ENCODE results near the gene GABARAPL2. TPM values are rescaled to one million over a fixed set of nuclear protein-coding genes. Genes with fewer than 3 reads are reported as not detected.
"Not testable (repeated sequence)": the region's sequence is repeated elsewhere in the genome, so short reads cannot be mapped to it uniquely, and the experiment has no call there.

The GABARAPL2 gene
- total and polyA plus RNA-seq, 2 experiments from 2014 or later: 106 to 232 TPM

GRCh38 chr16:75535901-75536300 is 30.3 kb upstream of the GABARAPL2 start, which contains the start of gene CHST5:
Gene CHST5 (minus strand): TSS chr16:75536108. CDS start chr16:75530384, 5,724 bp downstream.
- Histone ChIP-seq H3K36me3 (replicated peaks; ENCODE audit: insufficient read depth, low read depth) (no peaks in the 10 kb centered on the region), H3K4me3 (no peak within 1 kb of the TSS), H3K9me2 (replicated peaks; ENCODE audit: insufficient read depth) (no peaks in the 10 kb centered on the region), H4K20me1 (ENCODE audit: insufficient read depth, poor library complexity, severe bottlenecking) (no peaks in the 10 kb centered on the region), H3K4me2 (no peak within 1 kb of the TSS), H3K9me3 (ENCODE audit: low read depth) (no peaks in the 10 kb centered on the region), H3K27ac (no peak within 1 kb of the TSS), H2AFZ (no peak within 1 kb of the TSS), H3K4me1 (ENCODE audit: insufficient read depth) (peaks cover 6% of the 10 kb centered on the region), H3K27me3 (no peaks in the 10 kb centered on the region), H3K79me2 (no peaks in the 10 kb centered on the region)
- TF ChIP-seq CTCF (IDR thresholded peaks at IDR 0.05; ENCODE audit: poor library complexity): no peak
- DNase-seq (ENCODE audit: low spot score): no peak
- 83% methylated on average over 7 of the region's 7 CpGs for WGBS (ENCODE audit: low lambda C conversion rate, missing lambda C conversion rate)

GRCh38 chr16:75537776-75538175 is 28.4 kb upstream of the GABARAPL2 start:
- H3K36me3 ChIP-seq (replicated peaks; ENCODE audit: insufficient read depth, low read depth): no peaks in the 10 kb centered on the region
- H3K4me3 ChIP-seq: no peak overlapping the region
- no peaks in the 10 kb centered on the region for H4K20me1 ChIP-seq (ENCODE audit: insufficient read depth, poor library complexity, severe bottlenecking)
- H3K9me2 ChIP-seq (replicated peaks; ENCODE audit: insufficient read depth): no peaks in the 10 kb centered on the region
- no peak for DNase-seq (ENCODE audit: low spot score)
- H3K27ac ChIP-seq: no peak overlapping the region
- no peak overlapping the region for H3K4me2 ChIP-seq
- no peaks in the 10 kb centered on the region for H3K27me3 ChIP-seq
- H3K9me3 ChIP-seq (ENCODE audit: low read depth): no peaks in the 10 kb centered on the region
- H3K79me2 ChIP-seq: no peaks in the 10 kb centered on the region
- TF ChIP-seq EZH2 (IDR thresholded peaks at IDR 0.05; ENCODE audit: borderline replicate concordance) (no peak), EZH2phosphoT487 (IDR thresholded peaks at IDR 0.05; ENCODE audit: low read depth, severe bottlenecking, unreplicated experiment) (no peak), CTCF (IDR thresholded peaks at IDR 0.05; ENCODE audit: poor library complexity) (no peak)
- H3K4me1 ChIP-seq (ENCODE audit: insufficient read depth): peaks cover 6% of the 10 kb centered on the region
- H2AFZ ChIP-seq: no peak overlapping the region
- 85% methylated on average over 4 of the region's 4 CpGs for WGBS (ENCODE audit: low lambda C conversion rate, missing lambda C conversion rate)

GRCh38 chr16:75538882-75539565 is 27.2 kb upstream of the GABARAPL2 start:
- not testable (repeated sequence) for H2AFZ ChIP-seq; H3K4me1 ChIP-seq (ENCODE audit: insufficient read depth); H4K20me1 ChIP-seq (ENCODE audit: insufficient read depth, poor library complexity, severe bottlenecking); H3K79me2 ChIP-seq; H3K4me3 ChIP-seq; H3K36me3 ChIP-seq (replicated peaks; ENCODE audit: insufficient read depth, low read depth); H3K4me2 ChIP-seq; H3K27me3 ChIP-seq; H3K9me3 ChIP-seq (ENCODE audit: low read depth); H3K9me2 ChIP-seq (replicated peaks; ENCODE audit: insufficient read depth); H3K27ac ChIP-seq; DNase-seq (ENCODE audit: low spot score)
- WGBS (ENCODE audit: low lambda C conversion rate, missing lambda C conversion rate): 92% methylated on average over 7 of the region's 10 CpGs

GRCh38 chr16:75541236-75541635 is 24.9 kb upstream of the GABARAPL2 start:
- Histone ChIP-seq H3K27ac (peak overlapping the region; percentile 70), H4K20me1 (ENCODE audit: insufficient read depth, poor library complexity, severe bottlenecking) (no peaks in the 10 kb centered on the region), H3K4me1 (ENCODE audit: insufficient read depth) (peaks cover 6% of the 10 kb centered on the region), H3K4me3 (no peak overlapping the region), H2AFZ (no peak overlapping the region), H3K9me2 (replicated peaks; ENCODE audit: insufficient read depth) (no peaks in the 10 kb centered on the region), H3K27me3 (no peaks in the 10 kb centered on the region), H3K4me2 (peak overlapping the region; percentile 52), H3K9me3 (ENCODE audit: low read depth) (no peaks in the 10 kb centered on the region), H3K36me3 (replicated peaks; ENCODE audit: insufficient read depth, low read depth) (no peaks in the 10 kb centered on the region), H3K79me2 (no peaks in the 10 kb centered on the region)
- no peak for TF ChIP-seq EZH2phosphoT487 (IDR thresholded peaks at IDR 0.05; ENCODE audit: low read depth, severe bottlenecking, unreplicated experiment)
- 65% methylated on average over 5 of the region's 5 CpGs for WGBS (ENCODE audit: low lambda C conversion rate, missing lambda C conversion rate)
- peak; percentile 40 for DNase-seq (ENCODE audit: low spot score)

- not testable (repeated sequence) for H3K27me3 ChIP-seq; H3K4me3 ChIP-seq; H3K36me3 ChIP-seq (replicated peaks; ENCODE audit: insufficient read depth, low read depth); H3K4me2 ChIP-seq; H3K9me3 ChIP-seq (ENCODE audit: low read depth); H3K27ac ChIP-seq; H3K9me2 ChIP-seq (replicated peaks; ENCODE audit: insufficient read depth); H3K4me1 ChIP-seq (ENCODE audit: insufficient read depth); H3K79me2 ChIP-seq; DNase-seq (ENCODE audit: low spot score); H4K20me1 ChIP-seq (ENCODE audit: insufficient read depth, poor library complexity, severe bottlenecking); H2AFZ ChIP-seq
- WGBS (ENCODE audit: low lambda C conversion rate, missing lambda C conversion rate): 77% methylated on average over 8 of the region's 8 CpGs
Measured at GRCh38 chr16:75542462-75542861, 23.7 kb upstream of the GABARAPL2 start.

- H3K79me2 ChIP-seq; DNase-seq (ENCODE audit: low spot score); H3K9me2 ChIP-seq (replicated peaks; ENCODE audit: insufficient read depth); H3K4me2 ChIP-seq; H3K36me3 ChIP-seq (replicated peaks; ENCODE audit: insufficient read depth, low read depth); H3K4me3 ChIP-seq; H3K27me3 ChIP-seq; H2AFZ ChIP-seq; H3K27ac ChIP-seq; H3K4me1 ChIP-seq (ENCODE audit: insufficient read depth); H3K9me3 ChIP-seq (ENCODE audit: low read depth); H4K20me1 ChIP-seq (ENCODE audit: insufficient read depth, poor library complexity, severe bottlenecking): not testable (repeated sequence)
- WGBS (ENCODE audit: low lambda C conversion rate, missing lambda C conversion rate): no CpG with 5 or more reads among the region's 1 CpG
Measured at GRCh38 chr16:75545879-75546278, 20.3 kb upstream of the GABARAPL2 start.
